ENCODE data around the gene CBX1. TPM values are rescaled to one million over a fixed set of nuclear protein-coding genes. Genes with fewer than 3 reads are reported as not detected.

CBX1 gene
- total and polyA plus RNA-seq, 2 donors from 2014 or later: 37.8 to 40.2 TPM

- Histone ChIP-seq H3K4me1 (ENCODE audit: control insufficient read depth in 2 of 3, insufficient read depth in 2 of 3, low read depth in 1 of 3, low read length in 3 of 3) (peaks cover 4 to 24% (median 16%) of the 10 kb centered on the region in 3 donors), H3K36me3 (ENCODE audit: control insufficient read depth in 2 of 3, insufficient read depth in 3 of 3, low read length in 3 of 3) (no peaks in the 10 kb centered on the region), H3K4me3 (ENCODE audit: low read length in 3 of 3) (peak overlapping the region in 1 of 3 donors; percentile 66), H3K9me3 (ENCODE audit: control insufficient read depth in 2 of 3, insufficient read depth in 1 of 3, low read length in 3 of 3) (no peaks in the 10 kb centered on the region), H3K9ac (ENCODE audit: low read length in 3 of 3) (peak overlapping the region in 1 of 3 donors; percentile 48), H3K27me3 (ENCODE audit: control insufficient read depth, insufficient read depth, low read length) (peaks cover 2% of the 10 kb centered on the region), H3K27ac (ENCODE audit: low read depth in 2 of 2, low read length in 2 of 2) (peak overlapping the region; percentile 23 to 51)
- TF ChIP-seq, protein P1, sequence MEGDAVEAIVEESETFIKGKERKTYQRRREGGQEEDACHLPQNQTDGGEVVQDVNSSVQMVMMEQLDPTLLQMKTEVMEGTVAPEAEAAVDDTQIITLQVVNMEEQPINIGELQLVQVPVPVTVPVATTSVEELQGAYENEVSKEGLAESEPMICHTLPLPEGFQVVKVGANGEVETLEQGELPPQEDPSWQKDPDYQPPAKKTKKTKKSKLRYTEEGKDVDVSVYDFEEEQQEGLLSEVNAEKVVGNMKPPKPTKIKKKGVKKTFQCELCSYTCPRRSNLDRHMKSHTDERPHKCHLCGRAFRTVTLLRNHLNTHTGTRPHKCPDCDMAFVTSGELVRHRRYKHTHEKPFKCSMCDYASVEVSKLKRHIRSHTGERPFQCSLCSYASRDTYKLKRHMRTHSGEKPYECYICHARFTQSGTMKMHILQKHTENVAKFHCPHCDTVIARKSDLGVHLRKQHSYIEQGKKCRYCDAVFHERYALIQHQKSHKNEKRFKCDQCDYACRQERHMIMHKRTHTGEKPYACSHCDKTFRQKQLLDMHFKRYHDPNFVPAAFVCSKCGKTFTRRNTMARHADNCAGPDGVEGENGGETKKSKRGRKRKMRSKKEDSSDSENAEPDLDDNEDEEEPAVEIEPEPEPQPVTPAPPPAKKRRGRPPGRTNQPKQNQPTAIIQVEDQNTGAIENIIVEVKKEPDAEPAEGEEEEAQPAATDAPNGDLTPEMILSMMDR (IDR thresholded peaks at IDR 0.05; ENCODE audit: borderline replicate concordance, extremely low read depth, insufficient read depth): peak; percentile 96
- FAIRE-seq (no peak), DNase-seq (peak; percentile 95 to 97 (median 96))
- intact Hi-C loops (cut with DNase I): loop anchor here (10.0 kb wide), 1 partner anchor 108 kb away; no protein-coding TSS in a partner anchor
Measured at GRCh38 chr17:48026502-48027321, 74.6 kb downstream of the CBX1 start.

- FAIRE-seq (no peak), DNase-seq (peak in 2 of 5 donors; percentile 38 to 71)
- Histone ChIP-seq H3K36me3 (ENCODE audit: control insufficient read depth in 2 of 3, insufficient read depth in 3 of 3, low read length in 3 of 3) (no peaks in the 10 kb centered on the region), H3K4me1 (ENCODE audit: control insufficient read depth in 2 of 3, insufficient read depth in 2 of 3, low read depth in 1 of 3, low read length in 3 of 3) (peaks cover 4 to 24% (median 16%) of the 10 kb centered on the region in 3 donors), H3K9ac (ENCODE audit: low read length in 3 of 3) (peak overlapping the region in 2 of 3 donors; percentile 48 to 63), H3K4me3 (ENCODE audit: low read length in 3 of 3) (peak overlapping the region; percentile 66 to 96 (median 82)), H3K9me3 (ENCODE audit: control insufficient read depth in 2 of 3, insufficient read depth in 1 of 3, low read length in 3 of 3) (no peaks in the 10 kb centered on the region), H3K27ac (ENCODE audit: low read depth in 2 of 2, low read length in 2 of 2) (peak overlapping the region; percentile 23 to 77), H3K27me3 (ENCODE audit: control insufficient read depth, insufficient read depth, low read length) (peaks cover 2% of the 10 kb centered on the region)
- TF ChIP-seq, protein P1 (IDR thresholded peaks at IDR 0.05; ENCODE audit: borderline replicate concordance, extremely low read depth, insufficient read depth): no peak
- intact Hi-C loops (cut with DNase I): loop anchor here (10.0 kb wide), 1 partner anchor 109 kb away; no protein-coding TSS in a partner anchor
Measured at GRCh38 chr17:48025904-48026501, 75.3 kb downstream of the CBX1 start.

GRCh38 chr17:48025040-48025903 is 76.0 kb downstream of the CBX1 start:
- Histone ChIP-seq H3K36me3 (ENCODE audit: control insufficient read depth in 2 of 3, insufficient read depth in 3 of 3, low read length in 3 of 3) (no peaks in the 10 kb centered on the region), H3K27ac (ENCODE audit: low read depth in 2 of 2, low read length in 2 of 2) (peak overlapping the region; percentile 41 to 77), H3K4me3 (ENCODE audit: low read length in 3 of 3) (peak overlapping the region; percentile 66 to 96 (median 82)), H3K9me3 (ENCODE audit: control insufficient read depth in 2 of 3, insufficient read depth in 1 of 3, low read length in 3 of 3) (no peaks in the 10 kb centered on the region), H3K9ac (ENCODE audit: low read length in 3 of 3) (peak overlapping the region; percentile 48 to 81 (median 63)), H3K27me3 (ENCODE audit: control insufficient read depth, insufficient read depth, low read length) (peaks cover 2% of the 10 kb centered on the region), H3K4me1 (ENCODE audit: control insufficient read depth in 2 of 3, insufficient read depth in 2 of 3, low read depth in 1 of 3, low read length in 3 of 3) (peaks cover 4 to 24% (median 16%) of the 10 kb centered on the region in 3 donors)
- FAIRE-seq: peak; percentile 56
- TF ChIP-seq, protein P1 (IDR thresholded peaks at IDR 0.05; ENCODE audit: borderline replicate concordance, extremely low read depth, insufficient read depth): peak; percentile 96
- DNase-seq: peak; percentile 98 to 100 (median 99)
- intact Hi-C loops (cut with DNase I): loop anchor here (10.0 kb wide), 1 partner anchor 110 kb away; no protein-coding TSS in a partner anchor
